Heart left ventricle (tissue), 13 donors: Measurements from ENCODE around the gene JPH3.

Experiments used
- CTCF ChIP-seq, 12 donors: fragments of 200-600 bp; sonication (generic) in 4 of 12; IDR thresholded peaks; one replicate each; pipeline versions ENCODE4 v1.5.0 to v1.8.0; 2018 to 2022; ENCODE audit warnings: antibody characterized with exemption in 12 of 12, mild to moderate bottlenecking in 5 of 12
- POLR2A ChIP-seq, 2 donors: fragments of 450-650 bp; IDR thresholded peaks; one replicate each; pipeline ENCODE4 v1.6.1; 2017; ENCODE audit warnings: antibody characterized with exemption in 2 of 2, mild to moderate bottlenecking in 2 of 2, moderate library complexity in 2 of 2
- donor health status: ischemic (EF 13 %, LVEDD 7.1; RV severe dilation, severe dysfunction).
- donor health status: DM: no; HTN: yes; CAD: no.
- donor health status: DM: no; HTN: no; CAD: no.
- donor health status: ischemic (EF 25% LVEDD 6.9; RV normal size, moderate dysfunction).
- donor health status: ischemic (EF 25% LVEDD 5.7; RV mildly dilated, moderate dysfunction).
- donor health status: ischemic (EF 35%, LVEDD 5.7; RV mildly dilated, moderate dysfunction).
- donor health status: nonischemic (EF 11% LVEDD 7.7; RV severe dilation, severe dysfunction).
- donor health status: DM: yes; HTN: yes; CAD: no.
- donor health status: PGD.
- donor health status: ischemic (EF 29% LVEDD 5.4; RV normal size, mild dysfunction).
- donor health status: nonischemic (EF 23%, LVEDD 6.1; RV moderate dilation, normal function).

GRCh38 chr16:87667443-87667842, 65.1 kb downstream of the JPH3 start:
- TF ChIP-seq CTCF (IDR thresholded peaks at IDR 0.05), result no peak
- no peak for TF ChIP-seq POLR2A (IDR thresholded peaks at IDR 0.05)
